ENCODE data around the gene CEP290. TPM values are rescaled to one million over a fixed set of nuclear protein-coding genes. Genes with fewer than 3 reads are reported as not detected.

CEP290 gene
- total RNA-seq, 1 experiment from 2014 or later: 9.6 TPM

DNA sequence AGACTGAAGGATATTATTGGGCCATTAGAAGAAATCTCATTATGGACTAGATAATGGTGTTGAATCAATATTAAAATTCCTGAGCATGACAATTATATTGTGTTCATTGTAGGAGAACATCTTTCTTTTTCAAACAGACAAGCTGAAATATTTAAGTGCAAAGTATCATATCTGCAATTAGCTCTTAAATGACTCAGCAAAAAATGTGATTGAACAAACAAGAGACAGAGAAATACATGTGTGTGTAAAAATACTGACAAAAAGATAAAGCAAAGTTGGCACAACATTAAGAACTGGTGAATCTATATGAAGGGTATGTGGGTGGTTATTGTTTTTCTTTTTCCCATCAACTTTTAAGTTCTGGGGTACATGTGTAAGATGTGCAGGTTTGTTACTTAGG, 9.5 kb downstream of the CEP290 start:
- no peak overlapping the region for H3K4me3 Mint-ChIP-seq
- CTCF ChIA-PET: no interaction called here
- H3K4me1 Mint-ChIP-seq: no peaks in the 10 kb centered on the region
- ATAC-seq (no peak), DNase-seq (ENCODE audit: low spot score) (no peak)
- H3K27me3 Mint-ChIP-seq (ENCODE audit: low read depth): no peaks in the 10 kb centered on the region
- H3K36me3 Mint-ChIP-seq: peaks cover 5% of the 10 kb centered on the region
- no peaks in the 10 kb centered on the region for H3K9me3 Mint-ChIP-seq
- TF ChIP-seq, protein P1, sequence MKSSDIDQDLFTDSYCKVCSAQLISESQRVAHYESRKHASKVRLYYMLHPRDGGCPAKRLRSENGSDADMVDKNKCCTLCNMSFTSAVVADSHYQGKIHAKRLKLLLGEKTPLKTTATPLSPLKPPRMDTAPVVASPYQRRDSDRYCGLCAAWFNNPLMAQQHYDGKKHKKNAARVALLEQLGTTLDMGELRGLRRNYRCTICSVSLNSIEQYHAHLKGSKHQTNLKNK (CRISPR knock-in tag; IDR thresholded peaks at IDR 0.05): no peak
- TF ChIP-seq, protein P2, sequence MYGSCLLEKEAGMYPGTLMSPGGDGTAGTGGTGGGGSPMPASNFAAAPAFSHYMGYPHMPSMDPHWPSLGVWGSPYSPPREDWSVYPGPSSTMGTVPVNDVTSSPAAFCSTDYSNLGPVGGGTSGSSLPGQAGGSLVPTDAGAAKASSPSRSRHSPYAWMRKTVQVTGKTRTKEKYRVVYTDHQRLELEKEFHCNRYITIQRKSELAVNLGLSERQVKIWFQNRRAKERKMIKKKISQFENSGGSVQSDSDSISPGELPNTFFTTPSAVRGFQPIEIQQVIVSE (CRISPR knock-in tag; IDR thresholded peaks at IDR 0.05; ENCODE audit: borderline replicate concordance): no peak
- POLR2A ChIA-PET: interaction anchor here (0.7 kb wide), 1 partner anchor 80 kb away, joined by 8 read pairs; no protein-coding TSS in a partner anchor
- no peak overlapping the region for H3K27ac Mint-ChIP-seq

DNA sequence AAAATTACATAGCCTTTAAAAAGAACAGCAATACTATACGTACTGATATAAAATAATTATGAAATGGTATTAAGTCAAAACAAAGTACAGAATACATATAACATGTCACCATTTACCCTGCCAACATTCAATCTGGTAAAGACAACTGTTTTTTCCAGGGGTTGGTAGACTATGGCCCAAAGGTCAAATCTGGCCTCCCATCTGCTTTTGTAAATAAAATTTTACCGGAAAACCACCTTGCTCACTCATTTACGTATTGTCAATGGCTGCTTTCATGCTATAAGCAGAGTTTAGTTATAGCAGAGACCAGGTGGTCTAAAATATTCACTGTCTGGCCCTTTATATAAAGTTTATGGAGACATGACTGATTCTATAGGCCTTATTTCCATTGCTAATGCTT, 14.0 kb downstream of the CEP290 start:
- CTCF ChIA-PET: no interaction called here
- DNase-seq (ENCODE audit: low spot score) (no peak), ATAC-seq (no peak)
- H3K9me3 Mint-ChIP-seq: no peaks in the 10 kb centered on the region
- H3K4me3 Mint-ChIP-seq: no peak overlapping the region
- no peak overlapping the region for H3K27ac Mint-ChIP-seq
- POLR2A ChIA-PET: no interaction called here
- TF ChIP-seq, protein P3, sequence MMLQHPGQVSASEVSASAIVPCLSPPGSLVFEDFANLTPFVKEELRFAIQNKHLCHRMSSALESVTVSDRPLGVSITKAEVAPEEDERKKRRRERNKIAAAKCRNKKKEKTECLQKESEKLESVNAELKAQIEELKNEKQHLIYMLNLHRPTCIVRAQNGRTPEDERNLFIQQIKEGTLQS (CRISPR knock-in tag; conservative IDR thresholded peaks at IDR 0.05): no peak
- TF ChIP-seq SMAD3 (CRISPR knock-in tag; IDR thresholded peaks at IDR 0.05; ENCODE audit: borderline replicate concordance) (no peak), RORB (CRISPR knock-in tag; IDR thresholded peaks at IDR 0.05) (no peak), TCF7 (CRISPR knock-in tag; IDR thresholded peaks at IDR 0.05; ENCODE audit: low read depth) (no peak), FOXJ3 (CRISPR knock-in tag; IDR thresholded peaks at IDR 0.05; ENCODE audit: borderline replicate concordance) (no peak), NFYB (CRISPR knock-in tag; conservative IDR thresholded peaks at IDR 0.05; ENCODE audit: low read depth) (no peak)
- H3K36me3 Mint-ChIP-seq: no peaks in the 10 kb centered on the region
- no peaks in the 10 kb centered on the region for H3K27me3 Mint-ChIP-seq (ENCODE audit: low read depth)
- H3K4me1 Mint-ChIP-seq: no peaks in the 10 kb centered on the region

DNA sequence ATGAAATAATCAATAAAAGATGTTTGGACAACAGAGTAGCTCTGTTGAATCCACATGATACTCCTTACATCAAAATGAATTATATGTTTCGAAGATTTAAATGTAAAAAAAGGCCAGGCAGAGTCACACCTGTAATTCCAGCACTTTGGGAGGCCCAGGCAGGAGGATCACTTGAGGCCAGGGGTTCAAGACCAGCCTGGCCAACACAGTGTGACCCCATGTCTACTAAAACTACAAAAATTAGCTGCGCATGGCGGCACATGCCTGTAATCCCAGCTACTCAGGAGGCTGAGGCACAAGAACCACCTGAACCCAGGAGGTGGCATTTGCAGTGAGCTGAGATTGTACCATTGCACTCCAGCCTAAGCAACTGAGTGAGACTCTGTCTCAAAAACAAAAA, 14.8 kb downstream of the CEP290 start:
- no peaks in the 10 kb centered on the region for H3K4me1 Mint-ChIP-seq
- ChIA-PET POLR2A (no interaction called here), CTCF (no interaction called here)

DNA sequence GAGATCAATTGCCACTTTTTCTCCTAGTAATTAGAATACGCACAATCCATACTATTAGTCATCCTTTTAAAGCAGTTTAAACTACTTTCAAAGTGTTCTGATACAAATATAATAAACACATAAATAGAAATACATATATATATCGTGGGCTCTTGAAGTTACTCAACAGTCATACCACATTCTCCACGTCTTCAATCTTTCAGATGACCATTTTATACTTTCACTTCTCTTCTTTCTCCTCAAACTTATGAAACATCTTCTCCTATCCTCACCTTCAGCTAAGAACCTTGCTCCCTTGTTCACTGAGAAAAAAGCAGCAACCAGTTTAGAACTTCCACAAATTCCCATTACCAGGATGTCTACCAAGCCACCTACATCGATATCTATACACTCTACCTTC, 19.2 kb downstream of the CEP290 start:
- no peak for ATAC-seq
- CTCF ChIA-PET: no interaction called here
- POLR2A ChIA-PET: no interaction called here
- H3K27me3 Mint-ChIP-seq (ENCODE audit: low read depth): no peaks in the 10 kb centered on the region
- no peak overlapping the region for H3K27ac Mint-ChIP-seq
- DNase-seq (ENCODE audit: low spot score): no peak
- no peaks in the 10 kb centered on the region for H3K9me3 Mint-ChIP-seq
- H3K36me3 Mint-ChIP-seq: peaks cover 4% of the 10 kb centered on the region; the same call in 1 of the 2 replicates
- H3K4me3 Mint-ChIP-seq: no peak overlapping the region
- H3K4me1 Mint-ChIP-seq: no peaks in the 10 kb centered on the region
- TF ChIP-seq, protein P4, sequence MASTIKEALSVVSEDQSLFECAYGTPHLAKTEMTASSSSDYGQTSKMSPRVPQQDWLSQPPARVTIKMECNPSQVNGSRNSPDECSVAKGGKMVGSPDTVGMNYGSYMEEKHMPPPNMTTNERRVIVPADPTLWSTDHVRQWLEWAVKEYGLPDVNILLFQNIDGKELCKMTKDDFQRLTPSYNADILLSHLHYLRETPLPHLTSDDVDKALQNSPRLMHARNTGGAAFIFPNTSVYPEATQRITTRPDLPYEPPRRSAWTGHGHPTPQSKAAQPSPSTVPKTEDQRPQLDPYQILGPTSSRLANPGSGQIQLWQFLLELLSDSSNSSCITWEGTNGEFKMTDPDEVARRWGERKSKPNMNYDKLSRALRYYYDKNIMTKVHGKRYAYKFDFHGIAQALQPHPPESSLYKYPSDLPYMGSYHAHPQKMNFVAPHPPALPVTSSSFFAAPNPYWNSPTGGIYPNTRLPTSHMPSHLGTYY (CRISPR knock-in tag; IDR thresholded peaks at IDR 0.05): no peak

More for the DNA sequence above, 14.8 kb downstream of the CEP290 start:
- no peak overlapping the region for H3K27ac Mint-ChIP-seq
- no peak overlapping the region for H3K4me3 Mint-ChIP-seq
- ATAC-seq: no peak
- no peaks in the 10 kb centered on the region for H3K36me3 Mint-ChIP-seq
- no peak for DNase-seq (ENCODE audit: low spot score)
- no peaks in the 10 kb centered on the region for H3K27me3 Mint-ChIP-seq (ENCODE audit: low read depth)
- TF ChIP-seq NFE2L1 (CRISPR knock-in tag; IDR thresholded peaks at IDR 0.05) (no peak), ZNF121 (CRISPR knock-in tag; IDR thresholded peaks at IDR 0.05) (peak; percentile 50; the same call in 1 of the 2 replicates)
- TF ChIP-seq, protein P5, sequence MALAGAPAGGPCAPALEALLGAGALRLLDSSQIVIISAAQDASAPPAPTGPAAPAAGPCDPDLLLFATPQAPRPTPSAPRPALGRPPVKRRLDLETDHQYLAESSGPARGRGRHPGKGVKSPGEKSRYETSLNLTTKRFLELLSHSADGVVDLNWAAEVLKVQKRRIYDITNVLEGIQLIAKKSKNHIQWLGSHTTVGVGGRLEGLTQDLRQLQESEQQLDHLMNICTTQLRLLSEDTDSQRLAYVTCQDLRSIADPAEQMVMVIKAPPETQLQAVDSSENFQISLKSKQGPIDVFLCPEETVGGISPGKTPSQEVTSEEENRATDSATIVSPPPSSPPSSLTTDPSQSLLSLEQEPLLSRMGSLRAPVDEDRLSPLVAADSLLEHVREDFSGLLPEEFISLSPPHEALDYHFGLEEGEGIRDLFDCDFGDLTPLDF (CRISPR knock-in tag; IDR thresholded peaks at IDR 0.05): no peak
- H3K9me3 Mint-ChIP-seq: no peaks in the 10 kb centered on the region

DNA sequence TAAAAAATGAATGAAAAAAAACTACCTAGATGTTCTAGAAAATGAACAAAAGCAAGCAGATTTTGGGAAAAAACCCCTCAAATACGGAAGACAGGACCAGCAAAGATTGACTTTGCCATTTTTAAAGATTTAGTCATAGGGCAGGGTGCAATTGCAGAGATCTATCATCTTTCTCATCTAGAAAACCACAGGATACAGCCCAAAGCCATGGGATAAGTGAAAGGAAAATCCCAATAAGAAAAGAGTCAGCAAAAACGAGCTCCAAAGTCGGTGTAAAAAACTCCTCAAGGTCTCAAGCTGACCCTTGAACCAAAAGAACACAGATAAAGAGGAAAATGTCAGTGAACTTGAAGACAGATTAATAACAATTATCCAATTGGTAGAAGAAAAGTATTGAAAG, 28.0 kb downstream of the CEP290 start:
- DNase-seq (ENCODE audit: low spot score) (no peak), ATAC-seq (no peak)
- Mint-ChIP-seq H3K4me3 (no peak overlapping the region), H3K27ac (no peak overlapping the region), H3K27me3 (ENCODE audit: low read depth) (no peaks in the 10 kb centered on the region), H3K36me3 (peaks cover 24% of the 10 kb centered on the region), H3K9me3 (peaks cover 3% of the 10 kb centered on the region; the same call in 1 of the 2 replicates), H3K4me1 (no peaks in the 10 kb centered on the region)
- TF ChIP-seq NFYB (CRISPR knock-in tag; conservative IDR thresholded peaks at IDR 0.05; ENCODE audit: low read depth) (no peak), SOX15 (CRISPR knock-in tag; IDR thresholded peaks at IDR 0.05) (no peak)
- TF ChIP-seq, protein P6, sequence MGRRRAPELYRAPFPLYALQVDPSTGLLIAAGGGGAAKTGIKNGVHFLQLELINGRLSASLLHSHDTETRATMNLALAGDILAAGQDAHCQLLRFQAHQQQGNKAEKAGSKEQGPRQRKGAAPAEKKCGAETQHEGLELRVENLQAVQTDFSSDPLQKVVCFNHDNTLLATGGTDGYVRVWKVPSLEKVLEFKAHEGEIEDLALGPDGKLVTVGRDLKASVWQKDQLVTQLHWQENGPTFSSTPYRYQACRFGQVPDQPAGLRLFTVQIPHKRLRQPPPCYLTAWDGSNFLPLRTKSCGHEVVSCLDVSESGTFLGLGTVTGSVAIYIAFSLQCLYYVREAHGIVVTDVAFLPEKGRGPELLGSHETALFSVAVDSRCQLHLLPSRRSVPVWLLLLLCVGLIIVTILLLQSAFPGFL (CRISPR knock-in tag; IDR thresholded peaks at IDR 0.05; ENCODE audit: borderline replicate concordance): no peak
- TF ChIP-seq, protein P7, sequence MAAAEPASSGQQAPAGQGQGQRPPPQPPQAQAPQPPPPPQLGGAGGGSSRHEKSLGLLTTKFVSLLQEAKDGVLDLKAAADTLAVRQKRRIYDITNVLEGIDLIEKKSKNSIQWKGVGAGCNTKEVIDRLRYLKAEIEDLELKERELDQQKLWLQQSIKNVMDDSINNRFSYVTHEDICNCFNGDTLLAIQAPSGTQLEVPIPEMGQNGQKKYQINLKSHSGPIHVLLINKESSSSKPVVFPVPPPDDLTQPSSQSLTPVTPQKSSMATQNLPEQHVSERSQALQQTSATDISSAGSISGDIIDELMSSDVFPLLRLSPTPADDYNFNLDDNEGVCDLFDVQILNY (CRISPR knock-in tag; IDR thresholded peaks at IDR 0.05): no peak
- CTCF ChIA-PET: no interaction called here
- POLR2A ChIA-PET: no interaction called here

Data from WTC11 (cell line).